Measurements from ENCODE around the gene RABGAP1L. TPM values are rescaled to one million over a fixed set of nuclear protein-coding genes. Genes with fewer than 3 reads are reported as not detected.
A peak's percentile ranks its signal among the peaks of the same experiment; 100 is the strongest.

The RABGAP1L gene
- total RNA-seq, 1 donor from 2014 or later = 28.0 TPM

- no peak for DNase-seq (ENCODE audit: low read depth, low spot score)
These were observed 585.6 kb downstream of the RABGAP1L start for GRCh38 chr1:174744886-174745285.

GRCh38 chr1:174746024-174746808 is 586.9 kb downstream of the RABGAP1L start:
- DNase-seq (ENCODE audit: low read depth, low spot score) = no peak

GRCh38 chr1:174747613-174748012 is 588.3 kb downstream of the RABGAP1L start:
- no peak for DNase-seq (ENCODE audit: low read depth, low spot score)

- DNase-seq (ENCODE audit: low read depth, low spot score) = no peak
These were observed 589.3 kb downstream of the RABGAP1L start for GRCh38 chr1:174748586-174748985.

GRCh38 chr1:174753131-174753530 is 593.8 kb downstream of the RABGAP1L start:
- no peak for DNase-seq (ENCODE audit: low read depth, low spot score)

GRCh38 chr1:174761335-174761734 is 602.0 kb downstream of the RABGAP1L start:
- no peak for DNase-seq (ENCODE audit: low read depth, low spot score)

GRCh38 chr1:174761901-174762585 is 602.7 kb downstream of the RABGAP1L start:
- no peak for DNase-seq (ENCODE audit: low read depth, low spot score)

GRCh38 chr1:174764191-174764590 is 604.9 kb downstream of the RABGAP1L start:
- no peak for DNase-seq (ENCODE audit: low read depth, low spot score)

- no peak for DNase-seq (ENCODE audit: low read depth, low spot score)
These were observed 607.4 kb downstream of the RABGAP1L start for GRCh38 chr1:174766727-174767126.

GRCh38 chr1:174768516-174768915 is 609.2 kb downstream of the RABGAP1L start:
- no peak for DNase-seq (ENCODE audit: low read depth, low spot score)

GRCh38 chr1:174768949-174769348 is 609.6 kb downstream of the RABGAP1L start:
- DNase-seq (ENCODE audit: low read depth, low spot score) = no peak

- peak; percentile 11 for DNase-seq (ENCODE audit: low read depth, low spot score)
These were observed 610.7 kb downstream of the RABGAP1L start for GRCh38 chr1:174769961-174770549.

GRCh38 chr1:174775621-174776020 is 616.3 kb downstream of the RABGAP1L start:
- DNase-seq (ENCODE audit: low read depth, low spot score) = no peak

GRCh38 chr1:174777262-174777661 is 617.9 kb downstream of the RABGAP1L start:
- no peak for DNase-seq (ENCODE audit: low read depth, low spot score)

GRCh38 chr1:174785510-174785909 is 626.2 kb downstream of the RABGAP1L start:
- no peak for DNase-seq (ENCODE audit: low read depth, low spot score)

GRCh38 chr1:174786358-174786757 is 627.0 kb downstream of the RABGAP1L start:
- DNase-seq (ENCODE audit: low read depth, low spot score) = no peak

- no peak for DNase-seq (ENCODE audit: low read depth, low spot score)
These were observed 627.4 kb downstream of the RABGAP1L start for GRCh38 chr1:174786760-174787159.

GRCh38 chr1:174788981-174789380 is 629.7 kb downstream of the RABGAP1L start:
- DNase-seq (ENCODE audit: low read depth, low spot score) = no peak

GRCh38 chr1:174789399-174789798 is 630.1 kb downstream of the RABGAP1L start:
- no peak for DNase-seq (ENCODE audit: low read depth, low spot score)

GRCh38 chr1:174791863-174792262 is 632.5 kb downstream of the RABGAP1L start:
- DNase-seq (ENCODE audit: low read depth, low spot score) = no peak

GRCh38 chr1:174794861-174795260 is 635.5 kb downstream of the RABGAP1L start:
- DNase-seq (ENCODE audit: low read depth, low spot score) = no peak

- DNase-seq (ENCODE audit: low read depth, low spot score) = no peak
These were observed 636.5 kb downstream of the RABGAP1L start for GRCh38 chr1:174795806-174796205.
